Stomach (tissue), 4 donors: ENCODE data around the gene PLEKHG4.

Source experiments
- CTCF ChIP-seq, 7 experiments: fragments of 450-650 bp in 4 of 7; fragments of 200-600 bp in 3 of 7; sonication (generic) in 3 of 7; IDR thresholded peaks; one replicate each; pipeline ENCODE4 v1.5.1; 2016 to 2019; ENCODE audit warnings: antibody characterized with exemption in 7 of 7, control low read depth in 2 of 7, mild to moderate bottlenecking in 1 of 7
- EP300 ChIP-seq: sonication (generic); formaldehyde crosslinking; IDR thresholded peaks from one replicate; pipeline ENCODE4 v1.6.1; 2017; ENCODE audit warnings: antibody characterized with exemption
- POLR2A ChIP-seq, 4 donors: fragments of 450-650 bp; IDR thresholded peaks; one replicate each; pipeline ENCODE4 v1.6.1; 2016; ENCODE audit warnings: antibody characterized with exemption in 4 of 4, control low read depth in 2 of 4, mild to moderate bottlenecking in 1 of 4, moderate library complexity in 1 of 4
- POLR2AphosphoS5 ChIP-seq, 3 donors: sonication (generic); formaldehyde crosslinking; IDR thresholded peaks; one replicate each; pipeline ENCODE4 v1.6.1; 2016; ENCODE audit warnings: antibody characterized with exemption in 3 of 3

DNA sequence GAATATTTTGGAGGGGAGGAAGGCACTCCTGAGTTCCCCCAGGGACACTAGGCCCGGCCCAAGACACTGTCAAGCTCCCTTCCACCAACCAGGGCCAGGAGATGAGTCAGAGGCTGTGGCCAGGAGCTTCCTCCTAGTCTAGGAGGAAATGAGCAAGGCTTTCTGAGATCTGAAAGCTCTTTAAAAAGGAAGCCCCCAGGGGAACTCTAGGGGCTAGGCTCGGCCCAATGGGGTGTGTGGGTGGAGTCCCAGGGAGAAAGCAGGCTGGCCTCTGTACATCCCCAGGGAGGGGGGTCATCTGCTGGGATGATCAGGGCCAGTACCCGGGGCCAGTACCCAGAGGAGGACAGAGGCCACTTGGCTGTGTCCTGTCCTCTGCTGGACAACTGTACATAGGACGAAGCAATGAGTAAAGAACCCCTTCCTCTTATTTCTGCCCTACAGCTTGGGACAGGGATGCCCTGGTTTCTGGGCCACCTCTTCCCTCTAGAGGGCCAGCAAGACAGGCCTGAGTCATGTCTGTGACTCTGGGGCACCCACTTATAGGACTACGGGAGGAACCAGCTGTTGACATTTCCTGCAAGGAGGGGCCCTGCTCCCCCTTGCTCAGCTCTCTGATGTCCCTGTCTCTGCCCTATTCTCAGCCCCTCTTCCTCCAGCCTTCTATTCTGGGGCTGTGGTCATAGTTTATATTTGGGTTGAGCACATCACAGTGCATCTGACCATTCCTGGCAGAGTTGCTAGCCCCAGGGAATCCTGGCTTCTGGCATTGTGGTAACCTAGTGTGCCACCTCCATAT is 34.7 kb upstream of the PLEKHG4 start:
- TF ChIP-seq CTCF (IDR thresholded peaks at IDR 0.05): no peak
- TF ChIP-seq POLR2A (IDR thresholded peaks at IDR 0.05): no peak
- TF ChIP-seq POLR2AphosphoS5 (IDR thresholded peaks at IDR 0.05): peak in 2 of 3 donors; percentile 18 to 22
- TF ChIP-seq EP300: no peak
